H1 (cell line): ENCODE measurements around the gene IRF4. TPM values are rescaled to one million over a fixed set of nuclear protein-coding genes. Genes with fewer than 3 reads are reported as not detected.

Experiments used
- CHD2 ChIP-seq: IDR thresholded peaks from 2 replicates; pipeline ENCODE4 v1.6.1; 2012; ENCODE audit warnings: low read length, improper control_type of control experiment
- JUND ChIP-seq: IDR thresholded peaks from 2 replicates; pipeline ENCODE4 v1.6.1; 2011; ENCODE audit warnings: mild to moderate bottlenecking, improper control_type of control experiment, low read length
- POLR2A ChIP-seq, 2 experiments: IDR thresholded peaks; 1 replicate in 1 of 2; 2 replicates in 1 of 2; pipeline ENCODE4 v1.6.1; 2011; ENCODE audit warnings: low read depth in 2 of 2, low read length in 2 of 2, mild to moderate bottlenecking in 2 of 2; ENCODE audit errors: control extremely low read depth in 1 of 2
- polyA plus RNA-seq, 7 experiments: library from polyadenylated mRNA; depleted of rRNA in 3 of 7; stranded (reverse) in 5 of 7; unstranded in 2 of 7; fragments of >200 nt in 5 of 7; fragments of 200-250 nt in 2 of 7; gene quantifications; 1 replicate in 5 of 7; 2 replicates in 1 of 7; 4 replicates in 1 of 7; pipeline versions ENCODE4 v1.2.1 to v1.2.3, GENCODE V29; 2011 to 2013; ENCODE audit warnings: missing spikeins in 2 of 7, mixed read lengths in 2 of 7
- total RNA-seq: library from RNA; stranded (reverse); fragmentation: NEBNext Ultra II Directional; extraction: Animal tissue kit (Norgen Biotek cat#: 25700); gene quantifications from 2 replicates; pipeline ENCODE4 v1.2.1, GENCODE V29; 2021

Gene IRF4
- total and polyA plus RNA-seq, 2 of the 8 experiments (the other 6 are each of a cell fraction or from before 2014, with no cell fraction given): 0.77 to 2.1 TPM

DNA sequence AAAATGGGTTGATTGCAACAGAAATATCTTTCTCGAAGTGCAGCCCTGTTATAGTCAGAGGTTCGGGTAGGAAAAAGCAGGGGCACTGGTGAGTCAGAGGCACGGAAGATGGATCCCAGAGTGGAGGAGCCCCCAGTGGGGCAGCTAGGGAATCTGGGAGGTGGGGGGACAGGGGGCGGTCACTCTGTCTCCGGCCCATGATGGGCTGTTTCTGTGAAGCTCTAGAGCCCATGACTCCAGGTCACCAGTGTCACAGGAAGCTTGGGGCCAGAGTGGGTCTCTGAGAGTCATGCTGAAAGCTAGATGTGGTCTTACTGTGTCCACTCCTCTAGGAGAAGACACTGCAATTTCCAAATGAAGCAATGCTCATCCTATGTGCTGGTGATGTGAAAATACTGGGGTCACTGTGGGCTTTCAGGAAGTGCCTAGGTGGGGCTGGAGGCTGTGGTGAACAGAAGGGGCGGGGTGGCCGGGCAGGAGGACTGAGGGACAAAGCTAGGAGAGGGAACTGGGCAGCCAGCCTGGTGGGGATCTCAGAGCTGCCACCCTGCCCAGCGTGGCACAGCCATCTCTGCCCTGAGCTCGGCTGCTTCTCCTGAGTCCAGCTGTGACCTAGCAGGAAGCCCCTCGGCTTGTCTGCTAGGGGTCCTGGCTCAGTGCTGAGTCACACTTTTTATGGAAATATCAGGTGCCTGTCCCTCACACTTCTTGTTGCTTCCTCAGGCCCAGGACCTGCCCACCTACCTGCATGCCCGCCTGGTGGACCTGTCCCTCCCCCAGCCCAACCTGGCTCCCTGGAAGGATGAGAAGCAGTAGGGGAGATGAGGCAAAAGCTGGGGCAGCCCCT lies 54.2 kb downstream of the IRF4 start (continued):
- TF ChIP-seq CHD2: no peak
- TF ChIP-seq JUND: no peak
- TF ChIP-seq POLR2A (IDR thresholded peaks at IDR 0.05; ENCODE audit: control extremely low read depth in 1 of 2, low read depth in 2 of 2, low read length in 2 of 2): no peak
